Endodermal cell (in vitro differentiated cells): ENCODE measurements around the gene NR1I3. TPM values are rescaled to one million over a fixed set of nuclear protein-coding genes. Genes with fewer than 3 reads are reported as not detected.

Experiments
- DNase-seq: peaks from one replicate; pipeline ENCODE4 v3.0.0-alpha.2; 2017
- H3K27ac ChIP-seq: 2 replicates; pipeline ENCODE4 v1.5.1; 2013; ENCODE audit warnings: mild to moderate bottlenecking, low read depth, low read length, moderate library complexity
- H3K27me3 ChIP-seq: 2 replicates; pipeline ENCODE4 v1.6.1; 2013; ENCODE audit warnings: mild to moderate bottlenecking, low read length, moderate library complexity; ENCODE audit not compliant: insufficient read depth, control insufficient read depth, poor library complexity, severe bottlenecking
- H3K36me3 ChIP-seq: 2 replicates; pipeline ENCODE4 v1.7.0; 2013; ENCODE audit warnings: mild to moderate bottlenecking, low read length, moderate library complexity; ENCODE audit not compliant: control insufficient read depth, insufficient read depth
- H3K4me1 ChIP-seq: one replicate; pipeline ENCODE4 v1.7.0; 2013; ENCODE audit warnings: low read length; ENCODE audit not compliant: control insufficient read depth, insufficient read depth
- H3K4me3 ChIP-seq: 2 replicates; pipeline ENCODE4 v1.5.1; 2013; ENCODE audit warnings: mild to moderate bottlenecking, low read length, moderate library complexity
- H3K9ac ChIP-seq: 2 replicates; pipeline ENCODE4 v1.6.1; 2013; ENCODE audit warnings: mild to moderate bottlenecking, low read length, moderate library complexity; ENCODE audit not compliant: poor library complexity, severe bottlenecking; ENCODE audit errors: extremely low read depth
- H3K9me3 ChIP-seq: 2 replicates; pipeline ENCODE4 v1.6.1; 2013; ENCODE audit warnings: mild to moderate bottlenecking, low read length, moderate library complexity; ENCODE audit not compliant: control insufficient read depth
- H3K27ac Mint-ChIP-seq: 2 replicates; pipeline ENCODE4 v1.8.0; 2020; ENCODE audit warnings: mixed read lengths
- H3K27me3 Mint-ChIP-seq: 2 replicates; pipeline ENCODE4 v1.8.0; 2021; ENCODE audit warnings: mild to moderate bottlenecking, mixed read lengths; ENCODE audit not compliant: insufficient read depth
- H3K36me3 Mint-ChIP-seq: 2 replicates; pipeline ENCODE4 v1.8.0; 2020; ENCODE audit warnings: low read depth, mixed read lengths
- H3K4me1 Mint-ChIP-seq: 2 replicates; pipeline ENCODE4 v1.8.0; 2020; ENCODE audit warnings: mixed read lengths
- H3K4me3 Mint-ChIP-seq: 2 replicates; pipeline ENCODE4 v1.8.0; 2020; ENCODE audit warnings: mild to moderate bottlenecking, moderate library complexity, mixed read lengths
- H3K9me3 Mint-ChIP-seq: 2 replicates; pipeline ENCODE4 v1.8.0; 2020; ENCODE audit warnings: mild to moderate bottlenecking, mixed read lengths
- CTCF ChIP-seq: fragments of 200-600 bp; sonication (generic); conservative IDR thresholded peaks from 2 replicates; pipeline ENCODE4 v1.5.0; 2021; ENCODE audit warnings: antibody characterized with exemption, mild to moderate bottlenecking
- WGBS, 2 experiments: methylation state at CpG; one replicate each; pipeline versions ENCODE4 v1.1.5 to v1.1.7; 2013; ENCODE audit warnings: missing lambda C conversion rate in 2 of 2, mixed read lengths in 1 of 2; ENCODE audit not compliant: insufficient coverage in 1 of 2, insufficient read length in 1 of 2; 5-methylcytosine and 5-hydroxymethylcytosine counted together
- total RNA-seq, 2 donors: library from RNA; stranded (reverse); fragmentation: NEBNext Ultra II Directional in 1 of 2; extraction: Animal tissue kit (Norgen Biotek cat#: 25700) in 1 of 2; gene quantifications; 2 replicates in 1 of 2; 3 replicates in 1 of 2; pipeline ENCODE4 v1.2.1, GENCODE V29; 2021

Gene NR1I3
- total RNA-seq, 2 donors from 2014 or later = not detected

- no peaks in the 10 kb centered on the region for H3K27me3 Mint-ChIP-seq
- H3K4me3 ChIP-seq = no peak overlapping the region
- no peaks in the 10 kb centered on the region for H3K9me3 Mint-ChIP-seq
- no peaks in the 10 kb centered on the region for H3K4me1 ChIP-seq
- H3K27me3 ChIP-seq = no peaks in the 10 kb centered on the region
- H3K27ac ChIP-seq = no peak overlapping the region
- no peak for TF ChIP-seq CTCF
- peaks cover 11% of the 10 kb centered on the region for H3K36me3 ChIP-seq
- H3K4me1 Mint-ChIP-seq = peaks cover 2% of the 10 kb centered on the region
- no peak overlapping the region for H3K4me3 Mint-ChIP-seq
- 92 to 95% methylated on average over 7 to 9 of the region's 9 CpGs for WGBS, 2 experiments
- no peak overlapping the region for H3K27ac Mint-ChIP-seq
- DNase-seq = no peak
- no peak overlapping the region for H3K9ac ChIP-seq
- H3K9me3 ChIP-seq = no peaks in the 10 kb centered on the region
- H3K36me3 Mint-ChIP-seq = peaks cover 10% of the 10 kb centered on the region
These were observed 4.9 kb downstream of the NR1I3 start for GRCh38 chr1:161233102-161233501.

GRCh38 chr1:161230762-161231161 is 7.2 kb downstream of the NR1I3 start:
- Mint-ChIP-seq H3K27me3 (no peaks in the 10 kb centered on the region), H3K4me1 (peaks cover 16% of the 10 kb centered on the region), H3K27ac (no peak overlapping the region), H3K4me3 (no peak overlapping the region), H3K9me3 (no peaks in the 10 kb centered on the region), H3K36me3 (peaks cover 12% of the 10 kb centered on the region)
- DNase-seq = no peak
- Histone ChIP-seq H3K9ac (no peak overlapping the region), H3K36me3 (peaks cover 14% of the 10 kb centered on the region), H3K27ac (no peak overlapping the region), H3K9me3 (no peaks in the 10 kb centered on the region), H3K4me3 (no peak overlapping the region), H3K4me1 (no peaks in the 10 kb centered on the region), H3K27me3 (no peaks in the 10 kb centered on the region)
- WGBS, 2 experiments = 97 to 100% methylated on average over 3 to 7 of the region's 7 CpGs
- no peak for TF ChIP-seq CTCF

- peak; percentile 70 for DNase-seq
- Histone ChIP-seq H3K4me1 (peaks cover 6% of the 10 kb centered on the region), H3K9me3 (no peaks in the 10 kb centered on the region), H3K9ac (no peak overlapping the region), H3K4me3 (no peak overlapping the region), H3K36me3 (peaks cover 14% of the 10 kb centered on the region), H3K27ac (no peak overlapping the region), H3K27me3 (no peaks in the 10 kb centered on the region)
- H3K27ac Mint-ChIP-seq = no peak overlapping the region
- peak; percentile 73 for TF ChIP-seq CTCF
- no peaks in the 10 kb centered on the region for H3K9me3 Mint-ChIP-seq
- H3K27me3 Mint-ChIP-seq = no peaks in the 10 kb centered on the region
- no peak overlapping the region for H3K4me3 Mint-ChIP-seq
- WGBS, 2 experiments = 84 to 94% methylated on average over 3 of the region's 3 CpGs
- H3K36me3 Mint-ChIP-seq = peaks cover 12% of the 10 kb centered on the region
- H3K4me1 Mint-ChIP-seq = peaks cover 23% of the 10 kb centered on the region
These were observed 8.1 kb downstream of the NR1I3 start for GRCh38 chr1:161229896-161230295.
